Activated CD4-positive, alpha-beta T cell treated with anti-CD3 and anti-CD28 coated beads for 24 hours (primary cell): ENCODE results near the gene TMEM45B.
"Not testable (repeated sequence)": the region's sequence is repeated elsewhere in the genome, so short reads cannot be mapped to it uniquely, and the experiment has no call there.

Source experiments
- DNase-seq, 2 donors: peaks; one replicate each; pipeline ENCODE4 v3.0.0-alpha.2; 2020; ENCODE audit warnings: low read depth in 2 of 2

The TMEM45B gene

DNA sequence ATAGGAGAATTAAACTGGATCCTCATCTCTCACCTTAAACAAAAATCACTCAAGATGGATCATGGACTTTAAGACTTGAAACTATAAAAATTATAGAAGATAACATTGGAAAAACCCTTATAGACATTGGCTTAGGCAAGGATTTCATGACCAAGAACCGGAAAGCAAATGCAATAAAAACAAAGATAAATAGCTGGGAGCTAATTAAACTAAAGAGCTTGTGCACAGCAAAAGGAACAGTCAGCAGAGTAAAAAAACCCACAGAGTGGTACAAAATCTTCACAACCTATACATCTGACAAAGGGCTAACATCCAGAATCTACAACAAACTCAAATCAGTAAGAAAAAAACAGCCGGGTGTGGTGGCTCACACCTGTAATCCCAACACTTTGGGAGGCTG lies 7.4 kb upstream of the TMEM45B start:
- not testable (repeated sequence) for DNase-seq

DNA sequence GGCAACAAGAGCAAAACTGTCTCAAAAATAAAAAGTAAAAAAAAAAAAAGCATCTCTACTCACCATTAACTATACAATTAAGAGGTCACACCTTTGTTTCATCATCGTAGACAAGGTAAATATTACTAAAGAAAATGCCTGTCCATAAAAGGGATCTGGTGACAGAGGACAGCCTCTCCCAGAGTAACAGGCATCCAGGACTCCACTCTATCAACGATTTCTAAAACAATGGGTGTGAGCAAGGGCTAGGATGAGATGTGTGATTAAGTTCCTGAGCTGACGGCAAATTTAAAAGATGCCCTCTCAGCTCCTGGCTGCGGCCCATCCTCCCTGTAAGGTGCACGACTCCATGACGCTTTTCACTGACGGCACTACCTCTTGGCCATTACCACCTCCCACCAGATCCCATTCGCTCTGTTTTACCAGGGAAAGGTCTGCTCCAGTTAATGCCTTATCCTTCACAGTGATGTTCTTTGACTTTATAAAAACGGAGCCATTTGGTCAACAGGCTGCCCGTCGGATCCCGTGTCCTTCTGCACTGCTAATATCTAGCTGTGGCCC lies 2.3 kb upstream of the TMEM45B start:
- no peak for DNase-seq

DNA sequence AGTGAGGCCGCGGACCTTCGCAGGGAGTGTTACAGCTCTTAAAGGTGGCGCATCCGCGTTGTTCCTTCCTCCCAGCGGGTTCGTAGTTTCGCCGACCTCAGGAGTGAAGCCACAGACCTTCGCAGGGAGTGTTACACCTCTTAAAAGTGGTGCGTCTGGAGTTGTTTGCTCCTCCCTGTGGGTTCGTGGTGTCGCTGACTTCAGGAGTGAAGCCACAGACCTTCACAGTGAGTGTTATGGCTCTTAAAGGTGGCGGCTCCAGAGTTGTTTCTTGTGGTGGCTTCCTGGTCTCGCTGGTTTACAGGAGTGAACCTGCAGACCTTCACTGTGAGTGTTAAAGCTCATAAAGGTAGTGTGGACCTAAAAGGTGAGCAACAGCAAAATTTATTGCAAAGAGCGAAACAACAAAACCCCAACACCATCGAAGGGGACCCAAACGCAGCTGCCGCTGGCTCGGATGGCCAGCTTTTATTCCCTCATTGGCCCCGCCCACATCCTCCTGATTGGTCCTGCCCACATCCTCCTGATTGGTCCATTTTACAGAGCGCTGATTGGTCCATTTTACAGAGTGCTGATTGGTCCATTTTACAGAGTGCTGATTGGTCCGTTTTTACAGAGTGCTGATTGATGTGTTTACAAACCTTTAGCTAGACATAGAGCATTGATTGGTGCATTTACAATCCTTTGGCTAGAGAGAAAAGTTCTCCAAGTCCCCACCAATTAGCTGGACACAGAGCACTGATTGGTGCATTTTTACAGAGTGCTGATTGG lies 1.2 kb upstream of the TMEM45B start:
- peak; percentile 62 to 76 for DNase-seq

- no peak for DNase-seq
Measured at GRCh38 chr11:129817534-129818051, 1.9 kb downstream of the TMEM45B start.

DNA sequence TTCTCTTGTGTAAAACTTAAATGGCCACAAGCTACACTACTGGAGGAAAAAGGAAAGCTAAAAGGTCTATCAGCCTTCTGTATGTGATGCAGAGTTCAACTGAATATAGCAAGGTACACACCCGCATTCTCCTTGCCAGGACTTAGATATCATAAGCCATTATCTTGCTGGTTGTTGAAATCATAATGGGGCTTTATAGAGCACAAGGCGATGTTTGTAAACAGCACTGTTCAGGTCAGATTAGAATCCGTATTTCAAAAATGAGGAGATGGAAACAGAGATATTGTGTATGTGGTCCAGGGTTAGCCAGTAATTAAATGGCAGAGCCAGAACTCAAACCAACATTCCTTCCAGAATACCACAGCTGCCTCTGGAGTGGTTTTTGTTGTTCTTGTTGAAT lies 2.6 kb downstream of the TMEM45B start:
- DNase-seq: not testable (repeated sequence)

- no peak for DNase-seq
Measured at GRCh38 chr11:129819237-129819636, 3.6 kb downstream of the TMEM45B start.

DNA sequence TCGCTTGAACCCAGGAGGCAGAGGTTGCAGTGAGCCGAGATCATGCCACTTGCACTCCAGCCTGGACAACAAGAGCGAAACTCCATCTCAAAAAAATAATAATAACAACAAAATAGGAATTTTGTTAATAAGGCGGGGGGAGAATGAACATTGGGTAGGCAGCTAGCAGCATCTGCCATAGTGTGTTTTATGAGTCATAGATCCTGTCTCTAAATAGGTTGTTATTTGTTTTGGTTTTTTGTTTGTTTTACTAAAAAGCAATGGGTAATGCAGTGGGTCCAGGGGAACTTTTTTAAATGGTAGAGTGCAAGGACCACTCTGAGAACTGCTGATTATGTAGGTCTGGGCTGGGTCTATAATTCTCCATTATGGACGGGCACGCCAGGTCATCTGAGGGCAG lies 4.6 kb downstream of the TMEM45B start:
- DNase-seq: not testable (repeated sequence)

DNA sequence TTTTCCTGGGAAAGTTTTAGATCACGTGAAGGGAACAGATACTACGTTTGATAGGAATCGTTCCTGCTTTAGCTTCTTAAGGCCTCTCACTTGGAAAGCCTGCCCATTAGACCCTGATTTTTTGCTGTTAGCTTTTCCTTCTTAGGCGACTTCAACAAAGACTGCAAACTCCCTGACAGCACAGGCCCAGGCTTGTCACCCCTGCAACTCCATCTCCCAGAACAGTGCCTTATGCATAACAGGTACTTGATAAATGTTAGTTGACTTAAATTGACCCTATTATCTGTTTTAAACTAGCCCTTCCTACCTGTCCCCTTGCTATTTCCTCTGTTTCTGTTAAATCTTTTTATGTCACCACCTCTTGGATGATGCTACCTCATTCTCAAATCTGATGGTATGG lies 7.6 kb downstream of the TMEM45B start:
- not testable (repeated sequence) for DNase-seq

DNA sequence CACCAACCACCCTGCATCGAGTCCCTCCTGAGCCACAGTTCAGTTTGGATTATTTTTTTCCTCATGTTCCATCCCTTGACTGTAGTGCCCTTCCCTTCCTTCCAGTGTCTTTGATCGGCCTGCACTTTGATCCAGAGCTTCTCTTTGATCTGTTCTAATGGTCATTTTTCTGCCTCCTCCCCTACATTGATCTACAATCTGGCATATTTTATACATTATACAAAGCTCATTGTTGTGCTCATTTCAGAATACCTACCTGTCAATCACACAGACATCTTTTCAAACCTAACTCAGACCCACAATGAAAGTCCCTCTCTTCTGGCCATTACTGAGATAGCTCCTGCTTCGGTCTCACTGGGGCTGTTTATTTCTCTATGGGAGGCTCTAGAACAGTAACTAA lies 8.2 kb downstream of the TMEM45B start:
- not testable (repeated sequence) for DNase-seq

GRCh38 chr11:129825380-129825779 lies 9.7 kb downstream of the TMEM45B start:
- DNase-seq: no peak

GRCh38 chr11:129828301-129828836 lies 12.7 kb downstream of the TMEM45B start:
- no peak for DNase-seq

DNA sequence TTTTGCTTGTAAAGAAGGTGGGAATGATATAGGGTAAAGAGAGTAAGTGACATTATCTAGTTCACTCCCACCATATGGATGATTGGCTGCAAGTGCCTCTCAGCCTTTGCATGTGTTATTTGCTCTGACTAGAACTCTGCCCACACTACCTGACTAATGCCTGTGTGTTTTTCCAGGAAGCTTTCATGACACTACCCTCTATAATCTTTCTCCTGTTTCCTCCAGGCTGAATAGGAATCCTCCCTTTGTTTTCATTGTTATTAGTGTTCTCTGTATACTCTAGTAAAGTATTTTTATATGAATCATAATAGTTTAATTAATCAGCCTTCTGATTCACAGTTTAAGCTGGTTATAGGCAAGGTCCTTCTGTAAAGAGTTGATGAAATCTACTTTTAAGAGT lies 13.8 kb downstream of the TMEM45B start:
- not testable (repeated sequence) for DNase-seq

DNA sequence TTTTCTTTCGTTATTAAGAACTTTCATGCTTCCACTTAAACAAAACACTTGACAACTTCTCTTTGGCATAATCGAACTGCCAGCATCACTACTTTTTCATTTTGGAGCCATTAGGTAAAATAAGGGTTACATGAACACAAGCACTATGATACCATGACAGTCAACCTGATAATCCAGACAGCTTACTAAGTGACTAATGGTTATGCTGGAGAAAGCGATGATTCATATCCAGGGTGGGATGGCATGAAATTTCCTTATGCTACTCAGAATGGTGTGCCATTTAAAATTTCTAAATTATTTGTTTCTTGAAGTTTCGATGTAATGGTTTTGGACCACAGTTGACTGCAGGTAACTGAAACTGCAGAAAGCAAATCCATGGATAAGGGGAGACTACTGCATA lies 15.6 kb downstream of the TMEM45B start:
- not testable (repeated sequence) for DNase-seq

GRCh38 chr11:129833260-129833659 lies 17.6 kb downstream of the TMEM45B start:
- DNase-seq: not testable (repeated sequence)

GRCh38 chr11:129836423-129836891 lies 20.8 kb downstream of the TMEM45B start:
- not testable (repeated sequence) for DNase-seq

- no peak for DNase-seq
Measured at GRCh38 chr11:129836979-129837378, 21.3 kb downstream of the TMEM45B start.

- no peak for DNase-seq
Measured at GRCh38 chr11:129840236-129840635, 24.6 kb downstream of the TMEM45B start.

DNA sequence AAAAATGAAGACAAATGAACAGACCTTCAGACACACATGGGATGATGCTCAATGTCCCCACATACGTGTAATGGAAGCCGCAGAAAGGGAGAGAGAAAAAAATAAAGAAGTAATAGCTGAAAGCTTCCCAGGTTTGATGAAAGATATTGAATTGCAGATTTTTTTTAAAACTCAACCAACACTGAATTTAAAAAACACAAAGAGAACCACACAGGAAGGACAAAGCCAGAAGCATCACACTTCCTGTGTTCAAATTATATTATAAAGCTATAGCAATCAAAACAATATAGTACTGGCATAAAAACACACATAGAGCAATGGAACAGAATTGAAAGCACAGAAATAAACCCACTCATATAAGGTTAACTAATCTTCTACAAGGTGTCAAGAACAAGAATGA lies 26.5 kb downstream of the TMEM45B start:
- no peak for DNase-seq

GRCh38 chr11:129846508-129847335 lies 31.1 kb downstream of the TMEM45B start:
- DNase-seq: no peak

DNA sequence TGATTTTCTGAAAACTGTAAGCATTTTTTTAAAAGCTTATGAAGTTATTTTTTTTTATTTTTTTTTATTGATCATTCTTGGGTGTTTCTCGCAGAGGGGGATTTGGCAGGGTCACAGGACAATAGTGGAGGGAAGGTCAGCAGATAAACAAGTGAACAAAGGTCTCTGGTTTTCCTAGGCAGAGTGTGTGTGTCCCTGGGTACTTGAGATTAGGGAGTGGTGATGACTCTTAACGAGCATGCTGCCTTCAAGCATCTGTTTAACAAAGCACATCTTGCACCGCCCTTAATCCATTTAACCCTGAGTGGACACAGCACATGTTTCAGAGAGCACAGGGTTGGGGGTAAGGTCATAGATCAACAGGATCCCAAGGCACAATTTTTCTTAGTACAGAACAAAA lies 31.7 kb downstream of the TMEM45B start:
- DNase-seq: not testable (repeated sequence)

DNA sequence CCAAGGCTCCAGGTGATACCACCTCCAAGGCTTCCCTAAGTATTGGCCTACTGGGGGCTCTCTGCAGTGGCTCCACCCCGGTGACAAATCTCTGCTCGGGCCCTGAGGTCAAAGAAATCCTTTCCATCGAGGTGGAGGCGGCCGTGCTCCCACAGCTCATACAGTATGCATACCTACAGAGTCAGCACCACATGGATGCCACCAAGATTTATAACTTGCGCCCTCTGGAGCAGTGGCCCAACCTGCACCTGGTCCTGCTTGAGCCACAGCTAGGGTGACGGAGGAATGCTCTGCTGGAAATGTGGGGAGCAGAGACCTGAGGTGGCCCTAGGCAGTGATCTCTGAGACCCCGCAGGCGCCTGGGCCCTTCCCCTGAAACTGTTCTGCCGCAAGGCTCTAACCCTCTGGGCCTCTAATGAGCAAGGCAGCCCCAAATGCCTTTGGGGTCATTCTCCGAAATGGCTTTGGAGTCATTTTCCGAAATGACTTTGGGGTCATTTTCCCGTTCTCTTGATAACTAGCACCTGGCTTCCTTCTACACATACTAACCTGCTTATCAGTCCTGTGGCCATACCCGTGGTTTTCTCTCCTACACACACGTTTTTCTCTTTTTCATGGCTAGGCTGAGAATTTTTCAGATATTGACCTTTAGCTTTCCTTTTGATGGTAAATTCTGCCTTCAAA lies 33.9 kb downstream of the TMEM45B start:
- no peak for DNase-seq
